Activated CD4-positive, alpha-beta memory T cell treated with anti-CD3 and anti-CD28 coated beads, Interleukin-2, amount 10 ng/mL, durations not matched to agents 7 days and 5 days (primary cell): ENCODE data around the gene GALNS. TPM values are rescaled to one million over a fixed set of nuclear protein-coding genes. Genes with fewer than 3 reads are reported as not detected.
"Not testable (repeated sequence)": the region's sequence is repeated elsewhere in the genome, so short reads cannot be mapped to it uniquely, and the experiment has no call there.

Experiments used
- CTCF ChIA-PET: fragments of 350-600 bp; sonication (Branson Sonifier 250); formaldehyde crosslinking; loops from one replicate; lab custom pipeline; 2021; ENCODE audit warnings: antibody characterized with exemption, inconsistent platforms; lab: Charles Lee
- POLR2A ChIA-PET: fragments of 350-600 bp; sonication (Branson Sonifier 250); formaldehyde crosslinking; loops from one replicate; lab custom pipeline; 2021; ENCODE audit warnings: antibody characterized with exemption; lab: Charles Lee
- DNase-seq: peaks from one replicate; pipeline ENCODE4 v3.0.0-alpha.2; 2020
- H3K27ac Mint-ChIP-seq: one replicate; pipeline ENCODE4 v1.8.0; 2021; ENCODE audit warnings: mild to moderate bottlenecking, mixed read lengths
- H3K27me3 Mint-ChIP-seq: one replicate; pipeline ENCODE4 v1.8.0; 2021; ENCODE audit warnings: mixed read lengths
- H3K36me3 Mint-ChIP-seq: one replicate; pipeline ENCODE4 v1.8.0; 2021; ENCODE audit warnings: low read depth, mixed read lengths
- H3K4me1 Mint-ChIP-seq: one replicate; pipeline ENCODE4 v1.8.0; 2021; ENCODE audit warnings: mixed read lengths
- H3K4me3 Mint-ChIP-seq: one replicate; pipeline ENCODE4 v1.8.0; 2021; ENCODE audit warnings: mild to moderate bottlenecking, mixed read lengths
- H3K9me3 Mint-ChIP-seq: one replicate; pipeline ENCODE4 v1.8.0; 2021; ENCODE audit warnings: mixed read lengths
- total RNA-seq, 2 experiments: library from RNA; stranded (reverse); gene quantifications; one replicate each; pipeline ENCODE4 v1.2.3, GENCODE V29; 2021

The GALNS gene
- total RNA-seq, 2 experiments from 2014 or later, result 35.2 to 38.2 TPM

DNA sequence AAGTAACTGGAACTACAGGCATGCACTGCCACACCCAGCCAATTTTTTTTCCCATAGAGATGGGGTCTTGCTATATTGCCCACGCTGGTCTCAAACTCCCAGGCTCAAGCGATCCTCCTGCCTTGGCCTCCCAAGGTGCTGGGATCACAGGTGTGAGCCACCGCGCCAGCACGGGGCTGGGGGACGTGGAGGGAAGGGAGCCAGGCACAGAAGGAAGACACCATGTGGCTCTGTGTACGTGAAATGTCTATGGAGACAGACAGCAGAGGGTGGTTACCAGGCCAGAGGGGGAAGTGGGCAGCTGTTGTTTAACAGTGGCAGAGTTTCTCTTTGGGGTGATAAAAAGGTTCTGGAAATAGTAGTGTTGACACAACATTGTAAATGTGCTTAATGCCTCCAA, 67.2 kb downstream of the GALNS start:
- DNase-seq, result no peak
- H3K27ac Mint-ChIP-seq, result peak overlapping the region; percentile 85
- ChIA-PET POLR2A (no interaction called here), CTCF (interaction anchor here (1.2 kb wide), 1 partner anchor 52 kb away, joined by 3 read pairs; no protein-coding TSS in a partner anchor)
- H3K27me3 Mint-ChIP-seq, result no peaks in the 10 kb centered on the region
- H3K9me3 Mint-ChIP-seq, result no peaks in the 10 kb centered on the region
- peak overlapping the region; percentile 68 for H3K4me3 Mint-ChIP-seq
- peaks cover 44% of the 10 kb centered on the region for H3K4me1 Mint-ChIP-seq
- H3K36me3 Mint-ChIP-seq, result no peaks in the 10 kb centered on the region

- peaks cover 40% of the 10 kb centered on the region for H3K4me1 Mint-ChIP-seq
- H3K36me3 Mint-ChIP-seq, H3K4me3 Mint-ChIP-seq, DNase-seq, H3K27ac Mint-ChIP-seq, H3K27me3 Mint-ChIP-seq, H3K9me3 Mint-ChIP-seq: not testable (repeated sequence)
- ChIA-PET POLR2A (interaction anchor here (10.0 kb wide), 1 partner anchor 19 kb away, joined by 249 read pairs; the partner anchor contains the start of genes APRT and CDT1), CTCF (interaction anchor here (1.2 kb wide), 1 partner anchor 51 kb away, joined by 3 read pairs; no protein-coding TSS in a partner anchor)
These were observed 68.0 kb downstream of the GALNS start for GRCh38 chr16:88788749-88789148.

- DNase-seq, result no peak
- Mint-ChIP-seq H3K4me3 (no peak overlapping the region), H3K9me3 (no peaks in the 10 kb centered on the region), H3K27ac (no peak overlapping the region), H3K27me3 (no peaks in the 10 kb centered on the region), H3K4me1 (peaks cover 37% of the 10 kb centered on the region), H3K36me3 (peaks cover 12% of the 10 kb centered on the region)
- POLR2A ChIA-PET, result interaction anchor here (1.0 to 10.0 kb wide), 5 partner anchors 7 to 82 kb away, joined by 3 to 249 read pairs (median 6); partner anchors contain the start of genes APRT and CDT1
- CTCF ChIA-PET, result interaction anchor here (0.9 to 1.5 kb wide), 5 partner anchors 11 to 64 kb away, joined by 3 to 7 read pairs (median 4); no protein-coding TSS in a partner anchor
These were observed 69.0 kb downstream of the GALNS start for GRCh38 chr16:88787579-88788314.

DNA sequence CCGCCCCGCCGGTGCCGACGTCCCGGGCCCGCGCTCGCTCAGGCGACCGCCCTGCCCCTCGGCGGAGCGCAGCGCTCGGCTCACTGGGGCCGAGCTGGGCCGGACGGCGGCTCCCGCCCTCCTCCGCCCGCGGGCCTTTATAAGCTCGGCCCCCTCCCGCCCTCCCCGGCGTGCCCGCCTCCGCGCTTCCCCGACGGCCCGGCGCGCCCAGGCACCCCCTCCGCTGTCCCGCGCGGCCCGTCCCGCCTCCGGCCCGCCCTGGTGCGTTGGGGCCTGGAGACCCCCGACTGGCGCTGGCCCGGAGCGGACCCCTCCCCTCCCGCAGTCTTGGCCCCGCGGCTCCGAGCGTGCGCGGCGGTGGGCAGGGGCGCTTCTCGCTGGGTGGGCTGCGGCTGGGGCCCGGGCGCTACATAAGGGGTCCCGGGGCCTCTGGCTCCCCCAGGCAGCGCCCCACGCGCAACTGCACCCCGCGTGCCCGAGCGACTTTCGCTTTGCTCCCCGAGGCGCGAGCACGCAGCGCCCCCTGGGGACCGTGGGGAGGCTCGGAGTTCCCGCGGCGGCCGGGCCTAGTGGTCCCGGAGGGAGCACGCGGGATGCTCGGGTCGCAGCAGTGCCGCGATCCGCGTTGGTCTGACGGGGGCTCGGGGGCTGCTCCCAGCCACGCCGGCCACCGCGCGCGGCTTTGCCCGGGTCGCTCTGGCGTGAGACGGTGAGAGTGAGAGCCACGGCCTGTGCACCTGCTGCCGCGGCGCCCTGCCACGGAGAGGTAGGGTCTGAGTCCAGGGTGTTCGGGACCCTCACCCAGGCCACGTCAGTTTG, 71.4 kb downstream of the GALNS start, which contains the start of gene PIEZO1:
TSS of gene PIEZO1 (minus strand) at position 115 of the 819 bp plus-strand sequence. CDS start 256 bp downstream, outside the sequence.
- H3K27me3 Mint-ChIP-seq, result no peaks in the 10 kb centered on the region

DNA sequence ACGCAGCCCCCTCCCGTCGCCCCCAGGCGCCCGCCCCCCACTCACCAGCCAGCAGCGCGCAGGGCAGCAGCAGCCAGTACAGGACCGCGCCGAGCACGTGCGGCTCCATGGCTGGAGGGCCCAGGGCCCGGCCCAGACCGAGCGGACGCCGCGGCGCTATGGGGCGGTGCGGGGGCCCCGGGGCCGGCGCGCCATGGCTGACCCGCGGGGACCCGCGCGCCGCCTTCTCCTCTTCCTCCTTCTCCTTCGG, 72.0 kb downstream of the GALNS start:
- Mint-ChIP-seq H3K4me1 (peaks cover 43% of the 10 kb centered on the region), H3K4me3 (no peak overlapping the region), H3K27me3 (no peaks in the 10 kb centered on the region), H3K9me3 (no peaks in the 10 kb centered on the region), H3K27ac (no peak overlapping the region), H3K36me3 (peaks cover 16% of the 10 kb centered on the region)
- no peak for DNase-seq
- CTCF ChIA-PET, result interaction anchor here (0.6 to 6.1 kb wide), 9 partner anchors 15 to 84 kb away, joined by 3 to 62 read pairs (median 7); no protein-coding TSS in a partner anchor
- POLR2A ChIA-PET, result interaction anchor here (5.5 to 10.0 kb wide), 3 partner anchors 15 to 82 kb away, joined by 55 to 249 read pairs (median 91); partner anchors contain the start of genes APRT and CDT1

More for the DNA sequence above, 71.4 kb downstream of the GALNS start, which contains the start of gene PIEZO1:
- peak within 1 kb of the TSS; percentile 97 for H3K27ac Mint-ChIP-seq
- ChIA-PET CTCF (interaction anchor here (1.0 to 1.8 kb wide), 4 partner anchors 16 to 165 kb away, joined by 3 to 12 read pairs (median 5); no protein-coding TSS in a partner anchor), POLR2A (interaction anchor here (0.6 to 10.0 kb wide), 6 partner anchors 9 to 83 kb away, joined by 3 to 249 read pairs (median 30); partner anchors contain the start of genes APRT, CDT1, GALNS and TRAPPC2L)
- no peaks in the 10 kb centered on the region for H3K9me3 Mint-ChIP-seq
- peak within 1 kb of the TSS; percentile 94 for H3K4me3 Mint-ChIP-seq
- peaks cover 16% of the 10 kb centered on the region for H3K36me3 Mint-ChIP-seq
- DNase-seq, result peak; percentile 81
- H3K4me1 Mint-ChIP-seq, result peaks cover 43% of the 10 kb centered on the region

- Mint-ChIP-seq H3K36me3 (peaks cover 18% of the 10 kb centered on the region), H3K27ac (peak overlapping the region; percentile 97), H3K9me3 (no peaks in the 10 kb centered on the region), H3K4me1 (peaks cover 43% of the 10 kb centered on the region), H3K4me3 (peak overlapping the region; percentile 94), H3K27me3 (no peaks in the 10 kb centered on the region)
- ChIA-PET POLR2A (interaction anchor here (1.0 to 10.0 kb wide), 6 partner anchors 14 to 82 kb away, joined by 3 to 249 read pairs (median 30); partner anchors contain the start of genes APRT and CDT1), CTCF (interaction anchor here (0.6 to 6.1 kb wide), 9 partner anchors 16 to 83 kb away, joined by 3 to 62 read pairs (median 7); partner anchors contain the start of gene TRAPPC2L)
- peak; percentile 63 for DNase-seq
These were observed 72.5 kb downstream of the GALNS start for GRCh38 chr16:88784074-88784855.

GRCh38 chr16:88783391-88784073, 73.2 kb downstream of the GALNS start:
- DNase-seq, result peak; percentile 35

GRCh38 chr16:88782454-88783390, 74.0 kb downstream of the GALNS start:
- Mint-ChIP-seq H3K4me1 (peaks cover 55% of the 10 kb centered on the region), H3K27me3 (no peaks in the 10 kb centered on the region), H3K36me3 (peaks cover 24% of the 10 kb centered on the region), H3K9me3 (no peaks in the 10 kb centered on the region), H3K27ac (peak overlapping the region; percentile 97), H3K4me3 (peak overlapping the region; percentile 94)
- DNase-seq, result peak; percentile 75
- ChIA-PET POLR2A (interaction anchor here (0.7 to 10.0 kb wide), 19 partner anchors 10 to 163 kb away, joined by 3 to 249 read pairs (median 10); partner anchors contain the start of genes APRT, CDT1, CTU2 and GALNS), CTCF (interaction anchor here (0.9 to 6.1 kb wide), 12 partner anchors 11 to 102 kb away, joined by 3 to 62 read pairs (median 9); partner anchors contain the start of genes APRT and TRAPPC2L)

More at GRCh38 chr16:88783391-88784073, 73.2 kb downstream of the GALNS start:
- H3K4me3 Mint-ChIP-seq, result peak overlapping the region; percentile 94
- H3K4me1 Mint-ChIP-seq, result peaks cover 47% of the 10 kb centered on the region
- H3K27ac Mint-ChIP-seq, result peak overlapping the region; percentile 97
- ChIA-PET CTCF (interaction anchor here (0.9 to 6.1 kb wide), 10 partner anchors 16 to 82 kb away, joined by 3 to 62 read pairs (median 6); partner anchors contain the start of gene TRAPPC2L), POLR2A (interaction anchor here (0.7 to 10.0 kb wide), 12 partner anchors 11 to 92 kb away, joined by 3 to 249 read pairs (median 7); partner anchors contain the start of genes APRT, CDT1, GALNS and TRAPPC2L)
- H3K27me3 Mint-ChIP-seq, result no peaks in the 10 kb centered on the region
- no peaks in the 10 kb centered on the region for H3K9me3 Mint-ChIP-seq
- peaks cover 19% of the 10 kb centered on the region for H3K36me3 Mint-ChIP-seq

- POLR2A ChIA-PET, result interaction anchor here (0.6 to 10.0 kb wide), 25 partner anchors 9 to 812 kb away, joined by 3 to 249 read pairs (median 6); partner anchors contain the start of genes APRT, CDH15, CDT1 and CTU2
- DNase-seq, result peak; percentile 81
- Mint-ChIP-seq H3K4me3 (peak overlapping the region; percentile 94), H3K4me1 (peaks cover 60% of the 10 kb centered on the region), H3K27ac (peak overlapping the region; percentile 97), H3K27me3 (no peaks in the 10 kb centered on the region), H3K9me3 (no peaks in the 10 kb centered on the region), H3K36me3 (peaks cover 33% of the 10 kb centered on the region)
- CTCF ChIA-PET, result interaction anchor here (1.2 to 6.1 kb wide), 14 partner anchors 12 to 211 kb away, joined by 3 to 62 read pairs (median 9); partner anchors contain the start of genes APRT, GALNS, TRAPPC2L and ZC3H18
These were observed 75.3 kb downstream of the GALNS start for GRCh38 chr16:88781140-88782077.
